Stimulated activated naive B cell treated with anti-CD40 and anti-IgM and Interleukin-4, amounts not matched to agents 10 μg/mL and 1 μg/mL and 100 μg/mL, for 72 hours (primary cell): ENCODE data around the gene NOL9.

Experiments used
- ATAC-seq, 2 donors: fragments of 150-1000 bp; cut with Tn5 transposase; replicated peaks; 2 replicates each; pipeline ENCODE4 v1.10.0; 2021; ENCODE audit warnings: moderate library complexity in 1 of 2
- DNase-seq: peaks from one replicate; pipeline ENCODE4 v3.0.0; 2021
- H3K27ac Mint-ChIP-seq: one replicate; pipeline ENCODE4 v1.8.0; 2022; ENCODE audit warnings: mild to moderate bottlenecking, mixed read lengths
- H3K27me3 Mint-ChIP-seq, 2 donors: one replicate each; pipeline ENCODE4 v1.8.0; 2022; ENCODE audit warnings: mixed read lengths in 2 of 2
- H3K36me3 Mint-ChIP-seq, 2 donors: one replicate each; pipeline ENCODE4 v1.8.0; 2022; ENCODE audit warnings: mixed read lengths in 2 of 2, mild to moderate bottlenecking in 1 of 2
- H3K4me1 Mint-ChIP-seq, 2 donors: one replicate each; pipeline ENCODE4 v1.8.0; 2022; ENCODE audit warnings: mixed read lengths in 2 of 2, mild to moderate bottlenecking in 1 of 2
- H3K4me3 Mint-ChIP-seq, 2 donors: one replicate each; pipeline ENCODE4 v1.8.0; 2022; ENCODE audit warnings: mild to moderate bottlenecking in 2 of 2, mixed read lengths in 2 of 2, moderate library complexity in 1 of 2
- H3K9me3 Mint-ChIP-seq, 2 donors: one replicate each; pipeline ENCODE4 v1.8.0; 2022; ENCODE audit warnings: mixed read lengths in 2 of 2, mild to moderate bottlenecking in 1 of 2

NOL9 gene

DNA sequence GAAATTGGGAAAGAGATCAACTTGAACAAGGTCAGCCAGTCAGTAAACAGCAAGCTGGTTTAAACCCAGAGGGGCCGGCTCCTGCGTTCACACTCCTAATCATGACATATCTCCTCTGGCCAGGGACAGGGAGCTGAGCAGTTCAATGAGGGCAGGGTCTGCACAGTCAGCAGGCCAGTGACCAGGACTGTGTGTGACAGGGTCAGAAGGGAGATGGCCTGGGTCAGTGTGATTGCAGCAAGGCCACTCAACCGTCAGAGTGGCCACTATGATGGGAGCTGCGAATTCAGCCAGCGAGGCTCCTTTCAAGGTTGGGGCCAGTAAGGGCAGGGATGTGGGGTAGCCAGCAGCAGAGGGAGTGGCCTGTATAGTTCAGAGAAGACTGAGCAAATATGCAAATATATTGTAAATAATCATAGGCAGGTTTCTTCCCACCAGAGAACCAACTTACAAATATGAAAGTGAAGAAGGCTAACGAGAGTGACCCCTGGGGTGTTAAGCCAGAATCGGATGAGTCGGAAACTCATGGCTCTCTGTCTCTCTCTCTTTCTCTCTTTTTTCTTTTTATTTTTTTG is 20.0 kb downstream of the NOL9 start:
- DNase-seq (no peak), ATAC-seq (no peak)
- Mint-ChIP-seq H3K27ac (no peak overlapping the region), H3K9me3 (no peaks in the 10 kb centered on the region), H3K4me1 (peaks cover 5 to 10% of the 10 kb centered on the region in 2 donors), H3K27me3 (no peaks in the 10 kb centered on the region), H3K36me3 (peaks cover 36 to 51% of the 10 kb centered on the region in 2 donors), H3K4me3 (no peak overlapping the region)

DNA sequence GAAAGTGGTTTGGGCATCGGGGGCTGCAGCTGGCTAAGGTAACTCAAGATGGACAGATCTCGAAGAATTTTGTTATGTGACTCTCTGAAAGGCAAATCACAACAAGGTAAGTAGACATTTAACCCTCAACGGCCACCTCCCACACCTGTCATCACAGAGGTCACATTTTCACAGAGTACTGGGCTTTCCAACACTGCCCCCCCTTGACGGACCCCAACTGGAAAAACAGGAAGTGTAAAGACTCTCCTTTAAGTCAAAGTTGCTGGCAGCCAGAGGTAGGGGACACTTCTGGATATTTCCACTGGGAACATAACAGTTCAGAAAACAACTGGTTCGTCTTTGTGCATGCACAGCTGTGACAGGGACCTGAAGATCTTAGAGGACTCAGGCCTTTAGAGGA is 22.3 kb downstream of the NOL9 start:
- Mint-ChIP-seq H3K27me3 (no peaks in the 10 kb centered on the region), H3K27ac (no peak overlapping the region), H3K36me3 (peaks cover 38 to 47% of the 10 kb centered on the region in 2 donors), H3K9me3 (no peaks in the 10 kb centered on the region), H3K4me3 (no peak overlapping the region), H3K4me1 (peaks cover 0 to 6% of the 10 kb centered on the region in 2 donors)
- DNase-seq, result no peak
- no peak for ATAC-seq

DNA sequence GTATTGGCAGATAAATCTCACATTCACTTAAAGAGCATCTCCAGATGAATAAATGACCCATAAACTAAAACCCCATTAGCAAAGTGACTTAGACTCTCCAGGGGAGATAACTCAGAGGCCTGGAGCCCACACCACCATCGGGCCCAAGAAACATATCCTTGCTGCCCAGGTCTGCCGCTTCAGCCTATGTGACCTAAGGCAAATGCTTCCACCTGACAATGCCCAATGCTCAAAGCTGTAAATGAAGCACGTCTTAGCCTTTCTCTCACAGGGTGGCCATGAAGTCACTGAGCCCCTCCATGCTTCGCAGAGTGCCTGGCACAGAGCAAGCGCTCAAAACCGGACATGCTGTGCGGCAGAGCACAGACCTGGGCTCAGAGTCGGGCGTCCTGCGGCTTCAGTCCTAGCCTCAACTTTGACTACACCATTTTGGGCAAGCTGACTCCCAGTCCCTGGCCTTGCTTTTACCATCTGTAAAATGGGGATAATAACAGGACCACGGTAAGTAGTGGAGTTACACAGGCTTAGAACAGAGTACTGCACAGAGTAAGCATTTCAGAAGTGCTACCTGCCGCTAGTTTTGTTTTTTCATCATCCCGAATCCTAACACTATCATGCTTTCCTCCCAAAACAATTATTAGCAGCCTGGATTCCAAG is 23.7 kb downstream of the NOL9 start:
- Mint-ChIP-seq H3K4me1 (peaks cover 0 to 8% of the 10 kb centered on the region in 2 donors), H3K9me3 (no peaks in the 10 kb centered on the region), H3K27ac (no peak overlapping the region), H3K36me3 (peaks cover 46 to 49% of the 10 kb centered on the region in 2 donors), H3K27me3 (no peaks in the 10 kb centered on the region), H3K4me3 (no peak overlapping the region)
- no peak for DNase-seq
- no peak for ATAC-seq

DNA sequence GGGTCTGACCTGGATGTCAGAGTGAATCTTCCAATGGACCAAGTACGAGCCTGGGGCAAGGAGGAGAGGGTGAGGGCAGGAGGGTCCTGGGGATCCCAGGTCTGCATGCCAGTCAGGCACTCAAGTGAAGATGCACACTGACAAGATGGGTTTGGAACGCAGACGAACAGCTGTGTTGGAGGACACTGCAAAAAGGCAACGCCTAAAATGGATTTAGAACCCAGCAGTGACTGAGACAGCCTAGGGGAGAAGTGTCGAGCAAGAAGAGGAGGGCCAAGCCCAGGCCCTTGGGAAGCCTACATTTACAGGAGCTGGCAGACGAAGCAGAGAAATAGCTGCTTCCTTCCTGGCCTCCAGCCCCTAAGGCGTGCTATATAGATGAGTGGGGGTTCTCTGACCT is 25.8 kb downstream of the NOL9 start:
- H3K4me3 Mint-ChIP-seq, result no peak overlapping the region
- peaks cover 4 to 8% of the 10 kb centered on the region in 2 donors for H3K4me1 Mint-ChIP-seq
- peak overlapping the region; percentile 75 for H3K27ac Mint-ChIP-seq
- ATAC-seq (no peak), DNase-seq (no peak)
- peaks cover 46 to 49% of the 10 kb centered on the region in 2 donors for H3K36me3 Mint-ChIP-seq
- H3K9me3 Mint-ChIP-seq, result no peaks in the 10 kb centered on the region
- H3K27me3 Mint-ChIP-seq, result no peaks in the 10 kb centered on the region

DNA sequence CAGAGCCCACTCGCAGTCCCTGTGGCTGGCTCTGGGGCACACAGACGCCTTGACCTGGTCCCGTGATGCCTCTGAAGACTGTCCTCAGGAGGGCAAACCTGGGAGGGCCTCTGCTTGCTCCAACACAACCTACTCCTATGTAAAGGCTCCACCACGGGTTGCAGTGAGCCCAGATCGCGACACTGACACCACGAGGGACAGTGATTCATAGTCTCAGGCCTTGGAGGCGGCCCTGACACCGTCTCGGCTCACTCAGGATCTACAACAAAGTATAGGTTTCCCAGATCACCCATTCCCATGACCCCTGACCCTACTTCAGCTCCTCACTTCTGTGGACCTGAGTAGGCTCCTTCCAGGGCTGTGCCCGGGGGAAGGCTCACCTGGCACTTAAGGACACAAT is 28.0 kb downstream of the NOL9 start:
- Mint-ChIP-seq H3K9me3 (no peaks in the 10 kb centered on the region), H3K27ac (peak overlapping the region; percentile 37), H3K36me3 (peaks cover 37 to 40% of the 10 kb centered on the region in 2 donors), H3K4me1 (peaks cover 4 to 8% of the 10 kb centered on the region in 2 donors), H3K4me3 (no peak overlapping the region), H3K27me3 (no peaks in the 10 kb centered on the region)
- ATAC-seq (no peak), DNase-seq (no peak)

DNA sequence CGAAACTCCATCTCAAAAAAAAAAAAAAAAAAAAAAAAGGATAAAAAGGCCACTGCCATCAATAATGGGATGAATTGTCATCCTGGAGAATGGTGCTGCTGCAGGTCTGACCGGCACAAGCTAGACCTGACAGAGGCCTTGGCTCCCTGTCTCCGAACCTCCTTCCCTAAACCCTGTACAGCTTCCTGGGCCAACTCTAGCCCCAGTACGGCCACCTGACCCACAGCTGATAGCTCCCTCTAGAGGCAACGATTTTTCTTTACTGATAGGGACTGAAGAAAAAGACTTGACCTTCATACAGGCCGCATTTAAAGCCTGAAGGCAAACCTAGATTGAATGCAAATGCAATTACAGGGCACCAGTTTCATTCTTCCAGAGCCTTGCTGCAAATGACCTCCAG is 30.7 kb downstream of the NOL9 start:
- H3K36me3 Mint-ChIP-seq, result peaks cover 28% of the 10 kb centered on the region in 2 donors
- no peak overlapping the region for H3K4me3 Mint-ChIP-seq
- no peaks in the 10 kb centered on the region for H3K27me3 Mint-ChIP-seq
- H3K9me3 Mint-ChIP-seq, result no peaks in the 10 kb centered on the region
- peaks cover 4 to 8% of the 10 kb centered on the region in 2 donors for H3K4me1 Mint-ChIP-seq
- no peak for ATAC-seq
- no peak overlapping the region for H3K27ac Mint-ChIP-seq
- no peak for DNase-seq

DNA sequence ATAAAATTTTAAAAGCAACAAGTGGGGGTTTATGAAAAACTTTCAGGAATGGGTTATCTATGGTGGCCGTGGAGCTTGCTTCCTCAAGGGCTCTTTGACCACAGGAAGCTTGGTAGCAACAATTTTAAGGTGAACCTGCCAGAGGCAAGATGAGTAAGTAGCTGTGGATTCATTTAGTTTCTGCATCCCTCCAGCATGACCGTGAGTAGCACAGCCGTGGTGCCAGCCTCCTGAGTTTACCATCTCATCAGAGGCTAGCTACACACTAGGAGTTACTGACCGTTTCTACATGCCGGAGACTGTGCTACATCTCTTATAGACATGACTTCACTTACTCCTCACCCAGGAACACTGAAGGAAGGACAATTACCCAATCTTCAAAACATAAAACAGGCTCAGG is 32.8 kb downstream of the NOL9 start:
- H3K9me3 Mint-ChIP-seq, result no peaks in the 10 kb centered on the region
- peaks cover 17 to 18% of the 10 kb centered on the region in 2 donors for H3K36me3 Mint-ChIP-seq
- H3K27me3 Mint-ChIP-seq, result no peaks in the 10 kb centered on the region
- ATAC-seq (no peak), DNase-seq (no peak)
- no peak overlapping the region for H3K4me3 Mint-ChIP-seq
- peak overlapping the region; percentile 14 for H3K27ac Mint-ChIP-seq
- H3K4me1 Mint-ChIP-seq, result peaks cover 4 to 6% of the 10 kb centered on the region in 2 donors

DNA sequence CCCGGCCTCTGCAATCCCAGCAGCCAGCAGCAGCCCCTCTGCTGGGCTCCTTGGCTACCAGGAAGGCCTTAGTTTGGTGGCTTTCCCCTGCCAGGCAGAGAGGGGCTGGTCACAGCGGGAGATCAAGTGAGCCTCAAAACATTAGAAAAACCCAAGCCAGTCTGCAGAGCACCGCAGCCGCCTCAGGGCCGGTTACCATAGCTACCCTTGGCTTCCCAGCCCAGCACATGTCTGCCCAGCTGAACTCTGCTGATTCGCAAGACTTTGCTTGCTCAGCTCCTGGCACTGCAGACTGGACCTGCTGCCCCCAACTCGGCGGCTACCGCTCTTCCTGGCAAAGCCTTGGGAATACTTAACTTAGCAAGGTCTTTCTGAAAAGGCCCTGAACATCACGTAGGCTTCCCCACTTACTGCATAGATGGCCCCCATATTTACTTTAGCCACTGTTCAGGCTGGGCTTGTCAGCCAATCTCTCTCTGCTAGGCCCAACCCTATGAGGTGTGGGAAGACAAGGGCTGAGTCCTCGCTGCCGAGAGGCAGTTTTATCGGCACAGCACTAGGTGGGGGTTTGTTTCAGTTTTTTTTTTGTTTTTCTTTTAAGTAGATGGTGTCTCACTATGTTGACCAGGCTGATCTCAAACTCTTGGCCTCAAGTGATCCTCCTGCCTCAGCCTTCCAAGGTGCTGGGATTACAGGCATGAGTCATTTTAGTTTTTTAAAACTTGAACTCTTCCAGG is 34.2 kb downstream of the NOL9 start:
- H3K4me1 Mint-ChIP-seq, result peaks cover 3 to 4% of the 10 kb centered on the region in 2 donors
- H3K9me3 Mint-ChIP-seq, result no peaks in the 10 kb centered on the region
- peaks cover 10 to 16% of the 10 kb centered on the region in 2 donors for H3K36me3 Mint-ChIP-seq
- ATAC-seq, result no peak
- no peak overlapping the region for H3K27ac Mint-ChIP-seq
- H3K4me3 Mint-ChIP-seq, result no peak overlapping the region
- DNase-seq, result no peak
- no peaks in the 10 kb centered on the region for H3K27me3 Mint-ChIP-seq

DNA sequence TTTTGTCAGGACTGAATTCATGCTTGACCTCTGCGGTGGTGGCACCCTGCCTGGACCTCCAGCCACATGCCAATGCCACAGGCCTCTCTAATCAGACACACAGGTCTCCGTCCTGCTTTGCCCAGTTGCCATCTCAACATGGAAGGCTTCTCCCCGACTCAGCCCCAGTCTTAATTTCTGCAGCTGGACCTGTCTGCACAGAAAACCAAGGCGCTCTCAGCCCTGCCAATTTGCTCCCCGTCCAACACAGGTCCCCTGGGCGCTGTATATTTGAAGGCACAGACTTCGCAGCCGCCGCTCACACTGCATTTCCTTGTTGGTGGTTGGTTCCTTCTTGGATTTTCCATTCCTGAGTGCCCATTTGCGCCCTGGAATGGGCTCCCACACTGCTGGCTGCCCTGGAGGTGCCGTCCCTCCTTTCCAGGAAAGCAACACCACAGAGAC is 34.8 kb downstream of the NOL9 start:
- no peak overlapping the region for H3K4me3 Mint-ChIP-seq
- no peaks in the 10 kb centered on the region for H3K9me3 Mint-ChIP-seq
- no peak overlapping the region for H3K27ac Mint-ChIP-seq
- no peaks in the 10 kb centered on the region for H3K27me3 Mint-ChIP-seq
- ATAC-seq (no peak), DNase-seq (no peak)
- peaks cover 3 to 4% of the 10 kb centered on the region in 2 donors for H3K4me1 Mint-ChIP-seq
- peaks cover 10 to 16% of the 10 kb centered on the region in 2 donors for H3K36me3 Mint-ChIP-seq

DNA sequence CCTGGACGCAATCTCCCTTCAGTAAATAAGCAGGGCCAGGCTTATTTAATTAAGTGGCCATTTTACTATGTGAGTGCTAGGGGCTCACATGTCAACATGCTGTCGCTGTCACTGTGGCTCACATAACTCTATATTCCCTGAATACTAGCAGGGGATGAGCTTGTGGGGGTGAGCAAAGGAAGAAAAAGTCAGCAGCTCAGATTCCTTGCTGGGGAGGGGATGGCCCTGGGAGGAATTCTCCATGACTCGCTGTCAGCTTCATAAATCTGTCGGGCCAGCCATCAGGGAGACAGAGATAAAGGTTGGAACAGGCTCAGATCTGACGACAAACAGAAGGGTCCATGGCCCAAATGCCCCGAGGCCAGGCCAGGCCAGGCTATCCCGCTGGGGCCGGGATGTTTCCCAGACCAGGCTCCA is 36.9 kb downstream of the NOL9 start:
- ATAC-seq (no peak), DNase-seq (no peak)
- Mint-ChIP-seq H3K4me1 (no peaks in the 10 kb centered on the region), H3K27me3 (no peaks in the 10 kb centered on the region), H3K4me3 (no peak overlapping the region), H3K36me3 (peaks cover 0 to 3% of the 10 kb centered on the region in 2 donors), H3K27ac (no peak overlapping the region), H3K9me3 (no peaks in the 10 kb centered on the region)

DNA sequence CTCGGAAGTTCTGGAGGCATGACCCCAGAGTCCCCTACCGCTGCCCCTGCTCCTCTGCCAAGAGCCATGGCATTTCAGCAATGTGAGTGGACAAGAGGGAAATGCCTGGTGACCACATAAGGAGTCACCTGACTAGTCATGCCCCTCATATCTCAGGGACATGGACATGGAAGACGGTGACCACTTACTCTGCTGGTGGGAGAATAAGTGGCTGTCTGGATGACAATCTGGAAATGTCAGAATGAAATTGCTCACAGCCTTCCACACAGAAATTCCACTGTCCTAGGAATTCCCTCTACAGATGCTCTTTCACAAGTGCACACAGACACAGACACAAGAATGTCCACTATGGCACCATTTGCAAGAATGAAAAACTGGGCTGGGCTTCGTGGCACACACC is 38.5 kb downstream of the NOL9 start:
- H3K27ac Mint-ChIP-seq, result no peak overlapping the region
- DNase-seq (no peak), ATAC-seq (no peak)
- H3K9me3 Mint-ChIP-seq, result no peaks in the 10 kb centered on the region
- peaks cover 0 to 1% of the 10 kb centered on the region in 2 donors for H3K36me3 Mint-ChIP-seq
- H3K27me3 Mint-ChIP-seq, result no peaks in the 10 kb centered on the region
- no peak overlapping the region for H3K4me3 Mint-ChIP-seq
- no peaks in the 10 kb centered on the region for H3K4me1 Mint-ChIP-seq

DNA sequence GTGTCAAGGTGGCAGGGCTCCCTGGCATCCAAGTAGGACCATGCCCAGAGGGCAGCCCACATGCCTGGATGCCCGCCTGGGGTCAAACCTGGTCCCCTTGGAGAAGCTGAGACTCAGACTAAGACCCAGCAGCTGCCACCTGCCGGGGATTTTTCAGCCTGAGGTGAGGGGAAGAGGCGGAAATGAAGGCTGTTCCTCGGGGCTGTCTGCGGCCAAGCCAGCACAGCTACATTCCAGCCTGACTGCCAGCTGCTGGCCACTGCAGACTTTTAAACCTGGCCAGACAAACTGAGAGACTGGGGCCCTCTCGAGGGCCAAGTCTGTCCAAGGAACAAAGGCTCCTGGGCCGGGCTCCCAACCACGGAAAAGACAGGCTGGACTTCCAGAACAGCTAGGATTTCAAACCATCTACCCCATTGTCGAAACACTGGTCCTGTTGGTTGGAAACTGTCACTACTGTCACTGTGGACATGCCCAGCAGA is 41.0 kb downstream of the NOL9 start:
- Mint-ChIP-seq H3K27me3 (peaks cover 0 to 9% of the 10 kb centered on the region in 2 donors), H3K36me3 (no peaks in the 10 kb centered on the region), H3K4me1 (peaks cover 0 to 9% of the 10 kb centered on the region in 2 donors), H3K27ac (no peak overlapping the region), H3K4me3 (no peak overlapping the region), H3K9me3 (no peaks in the 10 kb centered on the region)
- DNase-seq (no peak), ATAC-seq (no peak)

DNA sequence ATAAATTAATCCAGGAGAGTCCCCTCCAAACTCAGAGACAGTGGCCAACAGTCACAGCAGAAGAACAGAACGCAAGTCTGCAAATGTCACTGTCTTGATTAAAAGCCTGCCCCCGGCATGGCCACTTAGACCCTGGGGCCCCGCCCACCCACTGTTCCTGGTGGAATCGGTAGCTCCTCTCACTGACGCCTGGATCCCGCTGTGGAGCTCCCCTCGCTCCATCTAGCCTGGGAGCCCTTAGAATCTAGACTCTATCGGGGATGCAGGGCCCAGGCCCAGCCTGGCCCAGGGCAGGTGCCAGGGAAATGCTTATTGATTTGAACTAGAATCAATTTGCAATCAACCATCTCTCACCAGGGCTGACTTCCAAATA is 41.4 kb downstream of the NOL9 start:
- H3K27me3 Mint-ChIP-seq, result peaks cover 0 to 11% of the 10 kb centered on the region in 2 donors
- peaks cover 0 to 9% of the 10 kb centered on the region in 2 donors for H3K4me1 Mint-ChIP-seq
- ATAC-seq, result no peak
- DNase-seq, result no peak
- no peak overlapping the region for H3K27ac Mint-ChIP-seq
- H3K9me3 Mint-ChIP-seq, result no peaks in the 10 kb centered on the region
- no peaks in the 10 kb centered on the region for H3K36me3 Mint-ChIP-seq
- no peak overlapping the region for H3K4me3 Mint-ChIP-seq

DNA sequence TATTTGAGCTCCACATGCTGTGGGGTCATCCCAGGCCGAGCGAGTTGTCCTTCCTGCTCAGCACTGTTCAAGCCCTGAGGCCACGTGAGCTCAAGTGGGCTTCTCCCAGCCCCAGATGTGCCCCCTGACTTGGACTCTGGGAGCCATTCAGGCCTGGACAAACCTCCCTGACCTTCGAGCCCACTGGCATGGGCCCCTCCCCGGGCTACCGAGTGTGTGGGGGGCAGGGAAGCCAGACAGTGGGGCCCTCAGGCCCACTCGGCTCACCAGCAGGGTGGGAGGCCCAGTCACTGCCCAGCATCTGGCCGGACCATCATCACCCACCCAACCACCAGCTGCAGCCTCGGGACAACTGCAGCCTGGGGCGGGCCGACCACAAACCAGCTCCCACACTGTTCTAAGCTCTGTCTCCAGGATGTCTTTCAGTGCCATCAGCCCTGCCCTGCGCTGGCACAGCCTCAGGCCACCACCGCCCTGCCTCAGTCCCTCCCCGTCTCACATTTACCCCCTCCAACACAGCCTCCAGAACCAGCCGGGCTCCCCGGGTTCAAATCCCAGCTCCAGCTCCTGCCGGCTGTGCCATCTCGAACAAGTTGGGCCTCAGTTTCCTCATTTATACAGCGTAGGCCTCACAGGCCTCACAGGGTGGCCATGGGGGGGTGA is 41.9 kb downstream of the NOL9 start:
- no peaks in the 10 kb centered on the region for H3K9me3 Mint-ChIP-seq

More for the DNA sequence above, 41.9 kb downstream of the NOL9 start:
- no peak for ATAC-seq
- no peak overlapping the region for H3K4me3 Mint-ChIP-seq
- H3K4me1 Mint-ChIP-seq, result peaks cover 0 to 9% of the 10 kb centered on the region in 2 donors
- H3K27me3 Mint-ChIP-seq, result peaks cover 0 to 11% of the 10 kb centered on the region in 2 donors
- DNase-seq, result no peak
- no peak overlapping the region for H3K27ac Mint-ChIP-seq
- no peaks in the 10 kb centered on the region for H3K36me3 Mint-ChIP-seq
